Activated CD8-positive, alpha-beta T cell treated with anti-CD3 and anti-CD28 coated beads, Interleukin-2, amount 10 ng/mL, durations not matched to agents 7 days and 5 days (primary cell): ENCODE results near the gene MAB21L4. TPM values are rescaled to one million over a fixed set of nuclear protein-coding genes. Genes with fewer than 3 reads are reported as not detected.

Source experiments
- ATAC-seq: fragments of 150-1000 bp; cut with Tn5 transposase; one replicate; pipeline ENCODE4 v1.10.0; 2021; ENCODE audit warnings: moderate library complexity
- CTCF ChIA-PET: fragments of 350-600 bp; sonication (Branson Sonifier 250); formaldehyde crosslinking; loops from one replicate; lab custom pipeline; 2021; ENCODE audit warnings: antibody characterized with exemption; lab: Charles Lee
- POLR2A ChIA-PET: fragments of 350-600 bp; sonication (Branson Sonifier 250); formaldehyde crosslinking; loops from one replicate; lab custom pipeline; 2021; ENCODE audit warnings: antibody characterized with exemption; lab: Charles Lee
- DNase-seq: peaks from one replicate; pipeline ENCODE4 v3.0.0-alpha.2; 2020
- H3K27ac Mint-ChIP-seq: one replicate; pipeline ENCODE4 v1.8.0; 2021; ENCODE audit warnings: mild to moderate bottlenecking, mixed read lengths
- H3K27me3 Mint-ChIP-seq: one replicate; pipeline ENCODE4 v1.8.0; 2021; ENCODE audit warnings: low read depth, mixed read lengths
- H3K36me3 Mint-ChIP-seq: one replicate; pipeline ENCODE4 v1.8.0; 2021; ENCODE audit warnings: low read depth, mixed read lengths
- H3K4me1 Mint-ChIP-seq: one replicate; pipeline ENCODE4 v1.8.0; 2021; ENCODE audit warnings: low read depth, mixed read lengths
- H3K4me3 Mint-ChIP-seq: one replicate; pipeline ENCODE4 v1.8.0; 2021; ENCODE audit warnings: mild to moderate bottlenecking, mixed read lengths
- H3K9me3 Mint-ChIP-seq: one replicate; pipeline ENCODE4 v1.8.0; 2022; ENCODE audit warnings: mixed read lengths; ENCODE audit not compliant: insufficient read depth
- total RNA-seq, 2 experiments: library from RNA; stranded (reverse); gene quantifications; one replicate each; pipeline ENCODE4 v1.2.3, GENCODE V29; 2021

Gene MAB21L4
- total RNA-seq, 2 experiments from 2014 or later = not detected

DNA sequence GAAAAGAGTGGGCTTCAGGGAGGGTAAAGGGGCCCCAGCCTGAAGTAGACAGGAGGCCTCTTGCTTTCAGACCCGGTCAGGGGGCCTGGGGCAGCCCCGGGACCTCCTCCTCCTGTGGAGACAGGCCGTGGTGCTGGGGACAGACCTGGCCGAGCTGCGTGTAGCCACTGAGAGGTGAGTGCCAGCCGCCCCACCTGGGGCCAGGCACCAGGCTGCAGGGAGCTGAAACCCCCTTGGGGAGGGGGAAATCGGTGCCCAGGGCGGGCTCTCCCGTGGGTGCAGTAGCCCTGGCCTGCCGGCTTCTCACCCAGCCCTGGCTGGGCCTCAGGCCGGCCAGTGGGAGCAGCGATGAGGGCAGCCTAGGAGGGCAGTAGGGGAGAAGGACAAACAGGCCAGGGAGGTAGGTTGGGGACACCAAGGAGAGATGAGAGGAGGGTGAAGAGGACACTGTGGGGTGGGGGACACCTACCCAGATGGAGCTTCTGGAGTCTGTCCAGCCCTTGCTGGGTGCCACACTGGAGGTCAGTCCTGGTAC, 34.2 kb upstream of the MAB21L4 start:
- no peak overlapping the region for H3K4me3 Mint-ChIP-seq
- H3K4me1 Mint-ChIP-seq = no peaks in the 10 kb centered on the region
- DNase-seq (no peak), ATAC-seq (no peak)
- no peaks in the 10 kb centered on the region for H3K27me3 Mint-ChIP-seq
- H3K9me3 Mint-ChIP-seq = no peaks in the 10 kb centered on the region
- ChIA-PET POLR2A (no interaction called here), CTCF (no interaction called here)
- no peaks in the 10 kb centered on the region for H3K36me3 Mint-ChIP-seq
- H3K27ac Mint-ChIP-seq = no peak overlapping the region

DNA sequence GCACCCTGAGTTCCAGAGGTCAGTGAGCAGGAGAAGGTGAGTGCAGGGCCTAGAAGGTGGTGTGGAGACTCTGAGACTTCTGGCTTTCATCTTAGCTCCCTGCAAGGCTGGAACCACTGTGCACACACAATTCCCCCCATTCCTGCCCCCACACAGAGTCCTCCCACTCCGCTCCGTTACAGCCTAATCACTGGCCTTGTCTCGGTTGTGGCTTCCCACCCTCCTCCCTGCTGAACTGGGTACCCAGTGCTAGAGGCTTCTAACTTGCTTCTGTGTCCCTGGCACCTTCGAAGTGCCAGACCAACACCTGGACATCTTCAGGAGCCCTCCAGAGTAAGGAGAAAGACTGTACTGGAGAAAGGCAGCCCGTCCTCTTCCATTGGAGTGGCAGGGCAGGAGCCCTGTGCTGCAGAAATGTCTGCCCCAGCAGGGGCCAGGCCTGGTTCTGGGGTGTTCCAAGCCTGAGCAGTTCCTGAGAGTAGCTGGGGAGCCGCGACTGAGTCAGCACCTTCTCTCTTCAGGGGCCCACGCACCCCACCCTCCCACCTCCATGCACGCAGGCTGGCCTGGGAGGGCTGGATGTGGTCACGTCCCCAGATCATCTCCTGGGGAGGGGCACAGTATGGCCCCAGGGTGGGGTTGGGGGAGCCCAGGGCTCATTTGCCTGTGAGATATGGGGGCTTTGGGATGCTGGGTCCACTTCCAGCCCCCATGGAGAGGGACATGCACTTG, 33.6 kb upstream of the MAB21L4 start:
- Mint-ChIP-seq H3K27ac (no peak overlapping the region), H3K27me3 (no peaks in the 10 kb centered on the region), H3K4me1 (no peaks in the 10 kb centered on the region), H3K36me3 (no peaks in the 10 kb centered on the region), H3K4me3 (no peak overlapping the region), H3K9me3 (no peaks in the 10 kb centered on the region)
- no peak for DNase-seq
- no peak for ATAC-seq
- ChIA-PET CTCF (no interaction called here), POLR2A (no interaction called here)

DNA sequence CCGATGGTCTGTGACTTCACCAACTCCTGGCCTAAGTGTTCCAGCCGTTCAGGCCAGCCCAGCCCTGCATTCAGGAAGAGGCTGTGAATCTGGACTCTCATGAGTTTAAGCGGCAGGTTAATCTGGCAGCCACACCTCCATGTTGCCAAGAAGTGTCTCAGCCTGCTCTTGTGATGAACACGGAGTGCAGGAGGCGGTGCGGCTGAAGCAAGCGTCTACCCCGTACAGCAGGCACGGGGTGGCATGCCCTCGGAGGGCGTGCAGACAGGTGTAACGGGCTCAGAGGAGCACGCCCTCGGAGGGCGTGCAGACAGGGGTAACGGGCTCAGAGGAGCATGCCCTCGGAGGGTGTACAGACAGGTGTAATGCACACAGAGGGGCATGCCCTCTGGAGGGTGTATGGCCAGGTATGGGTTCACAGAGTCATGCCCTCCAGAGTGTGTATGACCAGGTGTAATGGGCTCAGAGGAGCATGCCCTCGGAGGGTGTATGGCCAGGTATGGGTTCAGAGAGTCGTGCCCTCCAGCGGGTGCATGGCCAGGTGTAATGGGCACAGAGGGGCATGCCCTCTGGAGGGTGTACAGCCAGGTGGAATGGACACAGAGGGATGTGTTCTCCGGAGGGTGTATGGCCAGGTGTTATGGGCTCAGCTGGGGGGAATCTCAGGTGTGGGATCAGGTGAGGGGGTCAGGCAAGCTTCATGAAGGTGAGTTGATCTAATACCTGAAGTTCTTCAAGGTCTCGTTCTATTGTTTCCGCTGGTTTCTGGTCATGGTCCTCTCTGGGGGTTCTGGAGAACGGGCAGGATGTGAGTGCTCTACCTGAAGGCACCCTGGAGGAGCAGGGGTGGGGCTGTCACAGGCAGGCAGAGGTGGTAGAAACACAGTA, 32.8 kb upstream of the MAB21L4 start:
- Mint-ChIP-seq H3K27me3 (no peaks in the 10 kb centered on the region), H3K4me1 (no peaks in the 10 kb centered on the region), H3K27ac (no peak overlapping the region), H3K9me3 (no peaks in the 10 kb centered on the region), H3K36me3 (no peaks in the 10 kb centered on the region), H3K4me3 (no peak overlapping the region)
- DNase-seq = no peak
- ChIA-PET CTCF (no interaction called here), POLR2A (no interaction called here)
- no peak for ATAC-seq

DNA sequence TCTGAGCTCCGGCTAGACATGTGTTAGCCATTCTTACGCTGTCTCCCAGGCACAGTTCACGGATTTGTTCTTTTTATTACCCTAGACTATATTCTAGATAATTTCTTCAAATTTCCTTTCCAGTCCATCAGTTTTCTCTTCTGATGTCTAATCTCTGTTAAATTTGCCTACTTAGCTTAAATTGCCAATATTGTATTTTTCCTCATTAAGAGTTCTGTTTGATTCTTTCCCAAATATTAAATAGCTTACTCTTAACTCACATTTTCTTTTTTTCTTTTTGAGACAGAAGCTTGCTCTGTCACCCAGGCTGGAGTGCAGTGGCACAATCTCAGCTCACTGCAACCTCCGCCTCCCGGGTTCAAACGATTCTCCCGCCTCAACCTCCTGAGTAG, 31.4 kb upstream of the MAB21L4 start:
- no peaks in the 10 kb centered on the region for H3K4me1 Mint-ChIP-seq
- CTCF ChIA-PET = interaction anchor here (0.6 kb wide), 1 partner anchor 10 kb away, joined by 3 read pairs; no protein-coding TSS in a partner anchor
- no peak for DNase-seq

DNA sequence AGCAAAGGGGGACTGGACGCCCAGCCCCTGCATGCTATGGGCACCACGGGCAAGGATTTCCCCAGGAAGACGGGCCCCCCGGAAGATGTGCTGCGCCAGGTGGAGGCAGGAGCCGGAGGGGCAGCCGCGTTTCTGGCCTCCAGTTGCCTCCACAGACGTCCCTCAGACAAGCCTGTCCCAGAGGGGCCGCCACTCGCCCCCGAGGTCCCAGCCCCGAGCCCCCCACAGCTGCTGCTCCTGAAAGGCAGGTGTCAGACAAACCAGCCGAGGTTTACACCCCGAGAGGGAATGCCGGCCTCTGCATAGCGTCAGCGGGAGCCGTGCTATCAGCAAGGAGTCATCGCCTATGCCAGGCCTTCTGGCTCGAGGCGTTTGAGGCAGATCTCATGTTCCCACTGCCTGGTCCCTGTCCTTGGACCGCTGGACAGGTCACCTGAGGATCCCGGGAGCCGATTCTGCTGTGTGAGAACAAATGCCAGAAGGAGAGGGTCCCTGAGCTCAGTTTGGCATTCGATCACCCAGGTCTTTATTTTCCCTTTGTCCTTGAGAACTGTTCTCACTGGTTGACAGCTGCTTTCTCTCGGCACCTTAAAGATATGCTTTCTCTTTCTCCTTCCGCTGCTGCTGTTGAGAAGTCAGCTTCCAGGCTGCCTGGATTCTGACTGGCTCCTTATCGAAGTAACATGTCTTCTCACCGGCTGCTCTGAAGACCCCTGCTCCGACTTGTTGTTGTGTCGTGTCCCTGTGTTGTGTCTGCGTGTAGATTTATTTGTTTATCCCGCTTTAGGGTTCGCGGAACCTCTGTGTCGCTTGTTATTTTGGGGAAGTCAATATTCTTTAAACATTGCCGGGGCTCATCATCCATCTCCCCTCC, 30.8 kb upstream of the MAB21L4 start:
- Mint-ChIP-seq H3K4me3 (no peak overlapping the region), H3K9me3 (no peaks in the 10 kb centered on the region), H3K27me3 (no peaks in the 10 kb centered on the region), H3K36me3 (no peaks in the 10 kb centered on the region), H3K4me1 (no peaks in the 10 kb centered on the region), H3K27ac (no peak overlapping the region)
- POLR2A ChIA-PET = no interaction called here
- DNase-seq = no peak
- CTCF ChIA-PET = interaction anchor here (0.6 kb wide), 1 partner anchor 9 kb away, joined by 3 read pairs; no protein-coding TSS in a partner anchor
- no peak for ATAC-seq

More for the DNA sequence above, 31.4 kb upstream of the MAB21L4 start:
- no peak overlapping the region for H3K27ac Mint-ChIP-seq
- no peak for ATAC-seq
- POLR2A ChIA-PET = no interaction called here
- no peaks in the 10 kb centered on the region for H3K36me3 Mint-ChIP-seq
- H3K9me3 Mint-ChIP-seq = no peaks in the 10 kb centered on the region
- H3K27me3 Mint-ChIP-seq = no peaks in the 10 kb centered on the region
- H3K4me3 Mint-ChIP-seq = no peak overlapping the region

DNA sequence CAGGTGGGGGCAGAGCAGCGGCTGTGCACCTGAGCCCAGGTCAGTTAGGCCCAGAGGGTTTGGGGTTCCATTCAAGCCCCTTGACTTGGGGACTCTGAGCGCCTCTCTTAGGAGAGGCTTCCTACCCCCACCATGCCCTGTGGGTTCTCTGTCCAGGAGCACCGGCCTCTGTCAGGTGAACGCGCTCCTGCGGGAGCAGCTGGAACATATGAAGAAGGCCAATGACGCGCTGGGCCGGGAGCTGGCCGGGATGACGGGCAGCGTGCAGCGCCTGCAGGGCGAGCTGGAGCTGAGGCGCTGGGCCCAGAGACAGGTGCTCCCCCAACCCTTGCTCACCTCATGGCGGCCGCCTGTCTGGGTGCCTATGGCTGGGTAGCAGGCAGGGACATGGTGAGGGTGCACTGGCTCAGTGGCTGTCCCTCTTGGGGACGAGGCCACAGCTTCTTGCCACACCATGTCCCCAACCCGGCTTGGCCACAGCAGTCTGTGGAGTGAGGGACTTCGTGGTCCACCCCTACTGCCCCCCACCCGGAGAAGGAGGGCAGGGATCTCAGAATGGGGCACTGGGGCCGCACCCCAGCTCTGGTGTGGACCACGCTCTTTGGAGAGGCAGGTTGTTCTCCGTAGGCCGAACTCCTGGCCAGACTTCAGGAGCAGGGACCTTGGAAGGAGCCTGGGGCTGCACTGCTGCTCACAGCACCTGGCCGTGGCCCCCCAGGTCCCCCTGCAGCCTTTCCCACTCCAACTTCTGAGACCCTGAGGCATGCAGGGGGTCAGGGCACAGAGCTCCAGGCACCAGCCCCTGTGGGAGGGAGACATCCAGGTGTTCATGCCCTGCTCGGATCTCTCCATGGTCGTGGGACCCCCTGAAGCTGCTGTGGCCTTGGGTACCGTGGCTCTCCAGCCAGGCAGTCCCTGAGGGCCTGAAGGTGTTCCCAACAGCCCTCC, 29.9 kb upstream of the MAB21L4 start:
- ChIA-PET CTCF (no interaction called here), POLR2A (no interaction called here)
- no peaks in the 10 kb centered on the region for H3K36me3 Mint-ChIP-seq
- no peak overlapping the region for H3K27ac Mint-ChIP-seq
- ATAC-seq (peak; percentile 34), DNase-seq (no peak)
- H3K4me3 Mint-ChIP-seq = no peak overlapping the region
- no peaks in the 10 kb centered on the region for H3K27me3 Mint-ChIP-seq
- no peaks in the 10 kb centered on the region for H3K9me3 Mint-ChIP-seq
- no peaks in the 10 kb centered on the region for H3K4me1 Mint-ChIP-seq

DNA sequence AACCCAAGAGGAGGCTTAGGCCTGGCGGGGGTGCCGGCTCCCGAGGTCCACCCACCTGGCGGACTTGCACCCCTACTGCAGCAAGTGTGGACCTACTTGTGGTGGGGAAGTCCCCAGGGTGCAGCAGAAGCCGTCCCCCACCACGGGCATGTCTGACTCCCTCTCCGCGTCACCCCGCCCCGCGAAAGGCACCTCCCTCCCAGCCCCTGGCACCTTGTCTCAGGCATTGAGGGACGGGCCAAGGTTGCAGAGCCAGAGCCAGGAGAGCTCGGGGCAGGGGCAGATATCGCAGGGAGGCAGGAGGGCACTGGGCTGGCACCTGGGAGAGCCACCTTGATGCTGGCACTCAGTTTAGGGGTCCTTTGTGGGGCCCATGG, 29.2 kb upstream of the MAB21L4 start:
- Mint-ChIP-seq H3K4me3 (no peak overlapping the region), H3K4me1 (no peaks in the 10 kb centered on the region), H3K9me3 (no peaks in the 10 kb centered on the region), H3K36me3 (no peaks in the 10 kb centered on the region), H3K27ac (no peak overlapping the region), H3K27me3 (no peaks in the 10 kb centered on the region)
- CTCF ChIA-PET = no interaction called here
- POLR2A ChIA-PET = no interaction called here
- DNase-seq (no peak), ATAC-seq (peak; percentile 22)

DNA sequence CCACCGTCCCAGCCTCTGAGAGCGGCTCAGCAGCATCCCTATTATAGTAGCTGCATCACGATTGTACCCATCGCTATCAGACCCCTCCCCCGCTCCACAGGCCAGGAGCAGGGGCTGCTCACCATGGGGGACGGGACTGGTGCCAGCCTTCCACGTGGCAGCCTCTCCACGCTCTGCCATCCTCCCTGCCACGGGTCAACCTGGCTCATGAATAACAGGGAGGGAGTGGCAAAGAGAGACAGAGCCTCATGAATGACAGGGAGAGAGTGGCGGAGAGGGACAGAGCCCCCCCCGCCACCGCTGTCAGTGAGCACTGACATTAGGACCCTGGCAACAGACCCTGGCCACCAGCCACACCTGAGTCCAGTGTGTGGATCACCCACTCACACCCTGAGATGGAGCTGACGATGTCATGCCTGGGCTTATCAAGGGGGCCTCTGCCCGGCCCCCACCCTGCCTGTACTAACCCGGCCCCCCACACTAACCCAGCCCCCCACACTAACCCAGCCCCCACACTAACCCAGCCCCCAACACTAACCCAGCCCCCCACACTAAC, 27.1 kb upstream of the MAB21L4 start:
- DNase-seq (no peak), ATAC-seq (no peak)
- ChIA-PET POLR2A (no interaction called here), CTCF (no interaction called here)
- Mint-ChIP-seq H3K4me1 (no peaks in the 10 kb centered on the region), H3K27ac (no peak overlapping the region), H3K36me3 (no peaks in the 10 kb centered on the region), H3K4me3 (no peak overlapping the region), H3K27me3 (no peaks in the 10 kb centered on the region), H3K9me3 (no peaks in the 10 kb centered on the region)

DNA sequence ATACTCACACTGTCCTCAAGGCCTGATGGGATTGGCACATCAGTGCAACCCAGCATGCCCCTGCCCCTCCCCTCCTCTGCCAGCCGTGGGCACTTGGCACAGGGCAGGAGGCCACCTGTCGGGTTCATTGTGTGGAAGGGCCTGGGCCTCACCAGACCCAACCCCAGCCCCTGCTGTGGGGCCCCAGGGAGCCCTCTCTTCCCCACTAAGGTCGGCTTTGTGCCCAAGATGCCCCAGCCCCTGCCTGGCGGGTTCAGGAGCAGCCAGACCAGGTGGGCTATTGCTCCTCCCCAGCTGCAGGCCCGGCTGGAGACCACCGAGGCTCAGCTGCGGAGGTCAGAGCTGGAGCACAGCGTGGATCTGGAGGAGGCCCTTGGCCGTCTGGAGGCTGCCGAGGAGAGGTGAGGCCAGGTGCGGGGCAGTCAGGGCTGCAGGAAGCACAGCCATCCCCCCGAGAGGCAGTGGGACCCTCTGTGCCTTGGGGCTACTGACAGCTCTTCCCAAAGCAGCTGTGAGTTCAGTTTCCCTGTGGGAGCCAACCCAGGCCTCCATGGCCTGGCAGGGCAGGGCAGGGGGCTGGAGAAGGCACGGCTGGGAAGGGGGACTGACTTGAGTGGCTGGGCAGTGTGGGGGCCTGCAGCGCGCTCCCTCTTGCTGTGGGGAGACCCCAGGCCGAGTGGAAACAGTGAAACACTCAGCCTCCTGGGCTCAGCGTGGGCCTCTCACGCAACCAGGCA, 26.5 kb upstream of the MAB21L4 start:
- H3K27me3 Mint-ChIP-seq = no peaks in the 10 kb centered on the region
- ChIA-PET CTCF (no interaction called here), POLR2A (no interaction called here)
- no peaks in the 10 kb centered on the region for H3K36me3 Mint-ChIP-seq
- ATAC-seq (no peak), DNase-seq (no peak)
- H3K4me3 Mint-ChIP-seq = no peak overlapping the region
- no peak overlapping the region for H3K27ac Mint-ChIP-seq
- no peaks in the 10 kb centered on the region for H3K4me1 Mint-ChIP-seq
- H3K9me3 Mint-ChIP-seq = no peaks in the 10 kb centered on the region

DNA sequence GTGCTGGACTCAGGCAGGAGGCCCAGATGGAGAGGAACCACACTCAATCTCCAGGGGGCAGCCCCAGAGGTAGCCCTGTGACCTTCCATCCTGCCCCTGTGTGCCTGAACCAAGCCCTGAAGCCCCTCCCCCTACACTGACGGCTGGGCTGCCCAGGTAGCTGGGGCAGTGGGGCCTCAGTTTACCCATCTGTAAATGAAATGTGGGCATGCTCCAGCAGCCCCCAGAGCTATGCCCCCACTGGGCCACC, 26.0 kb upstream of the MAB21L4 start:
- POLR2A ChIA-PET = no interaction called here
- H3K27ac Mint-ChIP-seq = no peak overlapping the region
- H3K4me1 Mint-ChIP-seq = no peaks in the 10 kb centered on the region
- CTCF ChIA-PET = no interaction called here
- ATAC-seq (no peak), DNase-seq (no peak)
- no peaks in the 10 kb centered on the region for H3K27me3 Mint-ChIP-seq
- no peaks in the 10 kb centered on the region for H3K36me3 Mint-ChIP-seq
- no peaks in the 10 kb centered on the region for H3K9me3 Mint-ChIP-seq
- H3K4me3 Mint-ChIP-seq = no peak overlapping the region
